NB4 (cell line): Measurements from ENCODE around the gene INPP5A.

Experiments
- DNase-seq: peaks from one replicate; pipeline ENCODE4 v3.0.0; 2010; ENCODE audit warnings: low read depth
- H3K4me3 ChIP-seq: one replicate; pipeline ENCODE4 v1.5.1; 2011; ENCODE audit warnings: mild to moderate bottlenecking, low read depth, low read length, moderate library complexity
- MYC ChIP-seq: IDR thresholded peaks from 2 replicates; pipeline ENCODE4 v1.6.1; 2011; ENCODE audit warnings: low read depth, low read length
- POLR2A ChIP-seq: IDR thresholded peaks from 2 replicates; pipeline ENCODE4 v1.6.1; 2011; ENCODE audit warnings: mild to moderate bottlenecking; ENCODE audit not compliant: insufficient read length; ENCODE audit errors: extremely low read depth
- TF ChIP-seq, protein P1 (sequence below): IDR thresholded peaks from one replicate; pipeline ENCODE4 v1.5.1; 2012; ENCODE audit warnings: low read depth, low read length
- TF ChIP-seq, protein P2 (sequence below): IDR thresholded peaks from 2 replicates; pipeline ENCODE4 v1.6.1; 2011; ENCODE audit warnings: low read depth, low read length

The INPP5A gene

GRCh38 chr10:132681858-132682755, 144.5 kb downstream of the INPP5A start:
- no peak overlapping the region for H3K4me3 ChIP-seq
- TF ChIP-seq, protein P1, sequence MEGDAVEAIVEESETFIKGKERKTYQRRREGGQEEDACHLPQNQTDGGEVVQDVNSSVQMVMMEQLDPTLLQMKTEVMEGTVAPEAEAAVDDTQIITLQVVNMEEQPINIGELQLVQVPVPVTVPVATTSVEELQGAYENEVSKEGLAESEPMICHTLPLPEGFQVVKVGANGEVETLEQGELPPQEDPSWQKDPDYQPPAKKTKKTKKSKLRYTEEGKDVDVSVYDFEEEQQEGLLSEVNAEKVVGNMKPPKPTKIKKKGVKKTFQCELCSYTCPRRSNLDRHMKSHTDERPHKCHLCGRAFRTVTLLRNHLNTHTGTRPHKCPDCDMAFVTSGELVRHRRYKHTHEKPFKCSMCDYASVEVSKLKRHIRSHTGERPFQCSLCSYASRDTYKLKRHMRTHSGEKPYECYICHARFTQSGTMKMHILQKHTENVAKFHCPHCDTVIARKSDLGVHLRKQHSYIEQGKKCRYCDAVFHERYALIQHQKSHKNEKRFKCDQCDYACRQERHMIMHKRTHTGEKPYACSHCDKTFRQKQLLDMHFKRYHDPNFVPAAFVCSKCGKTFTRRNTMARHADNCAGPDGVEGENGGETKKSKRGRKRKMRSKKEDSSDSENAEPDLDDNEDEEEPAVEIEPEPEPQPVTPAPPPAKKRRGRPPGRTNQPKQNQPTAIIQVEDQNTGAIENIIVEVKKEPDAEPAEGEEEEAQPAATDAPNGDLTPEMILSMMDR: no peak
- TF ChIP-seq MYC (no peak), POLR2A (no peak)
- TF ChIP-seq, protein P2, sequence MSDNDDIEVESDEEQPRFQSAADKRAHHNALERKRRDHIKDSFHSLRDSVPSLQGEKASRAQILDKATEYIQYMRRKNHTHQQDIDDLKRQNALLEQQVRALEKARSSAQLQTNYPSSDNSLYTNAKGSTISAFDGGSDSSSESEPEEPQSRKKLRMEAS: no peak
- DNase-seq: no peak

GRCh38 chr10:132684164-132684891, 146.7 kb downstream of the INPP5A start:
- peak; percentile 71 for DNase-seq
- TF ChIP-seq POLR2A (no peak), MYC (peak; percentile 83)
- TF ChIP-seq, protein P1: no peak
- TF ChIP-seq, protein P2: peak; percentile 94

GRCh38 chr10:132685101-132685891, 147.7 kb downstream of the INPP5A start:
- no peak overlapping the region for H3K4me3 ChIP-seq
- TF ChIP-seq, protein P2: peak; percentile 44
- TF ChIP-seq POLR2A: no peak
- DNase-seq: peak; percentile 61

More at GRCh38 chr10:132684164-132684891, 146.7 kb downstream of the INPP5A start:
- no peak overlapping the region for H3K4me3 ChIP-seq

GRCh38 chr10:132685921-132686680, 148.5 kb downstream of the INPP5A start:
- no peak for DNase-seq
- no peak overlapping the region for H3K4me3 ChIP-seq
- TF ChIP-seq, protein P2: no peak
- TF ChIP-seq POLR2A (no peak), MYC (no peak)
- TF ChIP-seq, protein P1: no peak

- DNase-seq: no peak
These were observed 149.8 kb downstream of the INPP5A start for GRCh38 chr10:132687181-132687892.

More at GRCh38 chr10:132687181-132687892, 149.8 kb downstream of the INPP5A start:
- TF ChIP-seq, protein P2: no peak
- TF ChIP-seq MYC (no peak), POLR2A (no peak)
- TF ChIP-seq, protein P1: no peak
- H3K4me3 ChIP-seq: no peak overlapping the region
